ENCODE data around the gene ZBTB21.

The ZBTB21 gene

GRCh38 chr21:42009831-42010506, at the start of gene ZBTB21:
TSS of gene ZBTB21 (minus strand) at chr21:42010360. CDS start at chr21:41994095, 16,265 bp downstream.
- DNase-seq, result peak; percentile 98

- DNase-seq, result no peak
These were observed 49.6 kb upstream of the ZBTB21 start for GRCh38 chr21:42059721-42060120.

- no peak for DNase-seq
These were observed 49.0 kb upstream of the ZBTB21 start for GRCh38 chr21:42059141-42059540.

GRCh38 chr21:42058631-42059111, 48.5 kb upstream of the ZBTB21 start:
- DNase-seq, result no peak

GRCh38 chr21:42057851-42058437, 47.8 kb upstream of the ZBTB21 start:
- DNase-seq, result no peak

- peak; percentile 79 for DNase-seq
These were observed 47.0 kb upstream of the ZBTB21 start for GRCh38 chr21:42056996-42057689.

- no peak for DNase-seq
These were observed 46.3 kb upstream of the ZBTB21 start for GRCh38 chr21:42056468-42056867.

- DNase-seq, result no peak
These were observed 45.3 kb upstream of the ZBTB21 start for GRCh38 chr21:42055425-42055824.

GRCh38 chr21:42051788-42052187, 41.6 kb upstream of the ZBTB21 start:
- DNase-seq, result no peak

GRCh38 chr21:42049578-42050430, 39.6 kb upstream of the ZBTB21 start:
- no peak for DNase-seq

GRCh38 chr21:42048870-42049577, 38.9 kb upstream of the ZBTB21 start:
- no peak for DNase-seq

GRCh38 chr21:42047821-42048613, 37.9 kb upstream of the ZBTB21 start:
- peak; percentile 68 for DNase-seq

GRCh38 chr21:42044871-42045495, 34.8 kb upstream of the ZBTB21 start:
- DNase-seq, result no peak

- no peak for DNase-seq
These were observed 33.8 kb upstream of the ZBTB21 start for GRCh38 chr21:42043961-42044360.

GRCh38 chr21:42043201-42043895, 33.2 kb upstream of the ZBTB21 start:
- DNase-seq, result no peak

- no peak for DNase-seq
These were observed 32.5 kb upstream of the ZBTB21 start for GRCh38 chr21:42042651-42043050.

GRCh38 chr21:42041711-42042110, 31.6 kb upstream of the ZBTB21 start:
- no peak for DNase-seq

- DNase-seq, result no peak
These were observed 31.1 kb upstream of the ZBTB21 start for GRCh38 chr21:42041246-42041645.

GRCh38 chr21:42040411-42041180, 30.4 kb upstream of the ZBTB21 start:
- DNase-seq, result no peak

Data from left hindlimb (tissue), 1 donor.